Measurements from ENCODE around the gene ANKRD2.
"Not testable (repeated sequence)": the region's sequence is repeated elsewhere in the genome, so short reads cannot be mapped to it uniquely, and the experiment has no call there.

ANKRD2 gene

DNA sequence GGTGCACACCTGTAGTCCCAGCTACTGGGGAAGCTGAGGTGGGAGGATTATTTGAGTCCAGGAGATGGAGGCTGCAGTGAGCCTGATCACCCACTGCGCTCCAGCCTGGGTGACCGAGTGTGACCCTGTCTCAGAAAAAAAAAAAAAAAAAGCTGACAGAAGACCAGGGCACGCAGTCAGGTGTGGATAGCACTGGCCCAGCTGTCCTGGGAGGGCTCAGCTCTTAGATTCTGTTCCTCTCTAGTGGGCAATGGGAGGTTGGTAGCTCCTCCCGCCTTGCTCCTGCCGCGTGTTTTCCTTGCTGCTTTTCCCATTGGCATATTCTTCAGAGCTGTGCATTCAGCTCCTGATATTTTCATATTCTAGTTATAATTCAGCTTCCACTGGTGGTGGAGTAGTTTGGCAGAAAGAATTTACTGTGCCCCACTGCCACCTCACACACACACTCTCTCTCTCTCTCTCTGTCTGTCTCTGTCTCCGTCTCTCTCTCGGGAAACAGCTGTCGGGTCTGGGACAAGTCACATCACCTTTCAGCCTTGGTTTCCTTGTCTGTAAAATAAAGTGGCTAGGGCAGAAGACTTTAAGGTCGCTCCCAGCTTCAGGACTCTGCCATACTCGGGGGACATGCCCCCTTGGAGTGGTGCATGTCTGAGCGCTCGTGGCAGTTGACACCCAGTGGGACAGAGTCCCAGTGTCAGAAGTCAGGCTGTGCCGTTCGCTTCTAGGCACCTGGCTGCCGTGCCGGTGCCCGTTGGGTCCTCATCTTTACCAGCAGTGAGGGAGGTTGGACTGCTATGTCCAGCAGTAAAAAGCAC is 25.9 kb upstream of the ANKRD2 start:
- no peak for DNase-seq (ENCODE audit: low read depth in 2 of 2)

- DNase-seq (ENCODE audit: low read depth in 2 of 2), result no peak
These were observed 25.3 kb upstream of the ANKRD2 start for GRCh38 chr10:97547271-97547600.

GRCh38 chr10:97547962-97548361 is 24.6 kb upstream of the ANKRD2 start:
- DNase-seq (ENCODE audit: low read depth in 2 of 2), result no peak

DNA sequence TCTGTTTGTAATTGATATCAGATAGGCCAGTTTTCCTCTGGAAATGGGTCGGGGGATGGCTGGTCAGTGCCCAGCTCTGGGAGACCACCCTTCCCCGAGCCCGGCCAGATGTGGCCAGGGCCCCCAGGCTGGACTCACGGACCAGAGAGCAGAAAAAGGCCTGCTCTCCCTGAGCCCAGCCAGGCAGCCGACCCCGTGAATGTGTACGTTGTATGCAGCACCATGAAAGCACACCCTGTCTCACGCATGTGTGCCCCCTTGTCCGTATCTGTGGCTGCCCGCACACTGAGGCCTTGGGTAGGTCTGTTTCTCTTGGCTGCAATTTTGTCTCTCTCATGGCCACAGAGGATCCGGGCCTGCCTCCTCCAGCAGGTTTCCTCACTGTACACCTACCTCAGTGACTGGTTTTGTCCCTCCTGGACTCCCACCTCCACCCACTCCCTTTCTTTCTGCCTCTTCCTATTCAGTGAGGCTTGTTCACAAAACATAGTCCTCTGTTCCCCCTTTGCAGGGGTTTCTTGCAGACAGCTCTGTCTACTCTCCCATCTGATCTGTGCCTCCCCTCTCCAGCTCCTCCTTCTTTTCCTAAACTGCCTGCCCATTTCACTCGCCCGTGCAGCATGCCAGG is 23.6 kb upstream of the ANKRD2 start:
- no peak for DNase-seq (ENCODE audit: low read depth in 2 of 2)

- no peak for DNase-seq (ENCODE audit: low read depth in 2 of 2)
These were observed 22.8 kb upstream of the ANKRD2 start for GRCh38 chr10:97549587-97550322.

- DNase-seq (ENCODE audit: low read depth in 2 of 2), result no peak
These were observed 22.0 kb upstream of the ANKRD2 start for GRCh38 chr10:97550336-97551149.

GRCh38 chr10:97551271-97551670 is 21.3 kb upstream of the ANKRD2 start:
- DNase-seq (ENCODE audit: low read depth in 2 of 2), result no peak

- peak in 1 of 2 experiments; percentile 24 for DNase-seq (ENCODE audit: low read depth in 2 of 2)
These were observed 19.0 kb upstream of the ANKRD2 start for GRCh38 chr10:97553575-97554031.

GRCh38 chr10:97554336-97554735 is 18.2 kb upstream of the ANKRD2 start:
- DNase-seq (ENCODE audit: low read depth in 2 of 2), result not testable (repeated sequence)

GRCh38 chr10:97555541-97555940 is 17.0 kb upstream of the ANKRD2 start:
- DNase-seq (ENCODE audit: low read depth in 2 of 2), result not testable (repeated sequence)

DNA sequence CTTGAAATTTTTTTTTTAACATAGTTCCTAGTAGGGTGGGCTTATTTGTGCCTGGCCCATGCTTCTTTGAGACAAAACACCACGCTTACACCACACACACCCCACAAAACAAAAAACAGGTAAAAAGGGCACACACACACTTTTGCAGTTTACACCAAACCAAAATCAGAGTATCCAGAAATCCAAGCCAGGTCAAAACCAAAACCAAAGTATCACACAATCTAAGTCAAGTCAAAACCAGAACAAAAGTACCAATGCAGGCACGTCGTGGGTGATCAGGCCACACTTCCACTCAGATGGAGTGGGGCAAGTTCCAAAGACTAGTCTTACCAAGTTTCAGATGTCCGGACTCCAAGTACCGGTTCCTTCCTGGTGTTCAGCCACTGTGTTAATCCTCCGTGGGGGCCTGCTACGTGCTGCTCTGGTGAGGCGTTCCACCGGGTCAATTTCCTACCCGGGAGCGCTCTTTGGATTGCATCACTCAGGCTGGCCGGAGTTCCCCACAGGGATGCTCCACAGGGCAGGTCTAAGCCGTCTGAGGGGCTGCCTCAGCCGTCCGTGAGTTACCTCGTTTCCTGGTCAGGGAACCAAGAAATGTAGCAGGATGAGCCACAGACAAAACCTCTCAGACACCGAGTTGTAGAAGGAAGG is 11.7 kb upstream of the ANKRD2 start:
- not testable (repeated sequence) for DNase-seq (ENCODE audit: low read depth in 2 of 2)

DNA sequence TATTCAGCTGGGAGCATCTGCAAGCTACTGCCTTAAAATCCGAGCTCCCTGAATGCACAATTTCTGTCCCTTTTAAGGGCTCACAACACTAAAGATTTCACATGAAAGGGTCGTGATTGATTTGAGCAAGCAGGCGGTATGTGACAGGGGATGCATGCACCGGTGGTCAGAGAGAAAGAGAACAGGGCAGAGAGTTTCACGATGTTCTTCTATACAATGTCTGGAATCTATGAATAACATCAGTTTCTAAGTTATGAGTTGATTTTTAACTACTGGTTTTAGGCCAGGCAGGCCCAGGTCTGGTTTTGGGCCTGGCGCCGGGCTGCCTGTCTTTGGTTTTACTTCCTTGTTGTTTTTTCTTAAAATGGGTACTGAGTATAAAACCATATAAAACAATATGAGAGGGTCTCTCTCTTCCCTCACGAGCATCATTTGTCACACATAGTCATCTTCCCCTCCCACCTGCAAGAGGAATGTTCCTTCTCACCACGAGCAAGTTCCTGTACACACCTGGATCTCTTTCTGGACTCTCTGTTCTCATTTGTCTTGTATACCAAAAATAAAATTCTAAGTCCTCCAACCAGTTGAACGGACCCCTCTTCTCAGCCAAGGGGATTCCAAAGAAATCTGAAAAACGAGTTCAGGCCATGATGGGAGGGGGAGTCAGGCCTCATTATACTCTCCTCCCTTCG is 11.0 kb upstream of the ANKRD2 start:
- not testable (repeated sequence) for DNase-seq (ENCODE audit: low read depth in 2 of 2)

- DNase-seq (ENCODE audit: low read depth in 2 of 2), result not testable (repeated sequence)
These were observed 10.2 kb upstream of the ANKRD2 start for GRCh38 chr10:97562329-97562728.

DNA sequence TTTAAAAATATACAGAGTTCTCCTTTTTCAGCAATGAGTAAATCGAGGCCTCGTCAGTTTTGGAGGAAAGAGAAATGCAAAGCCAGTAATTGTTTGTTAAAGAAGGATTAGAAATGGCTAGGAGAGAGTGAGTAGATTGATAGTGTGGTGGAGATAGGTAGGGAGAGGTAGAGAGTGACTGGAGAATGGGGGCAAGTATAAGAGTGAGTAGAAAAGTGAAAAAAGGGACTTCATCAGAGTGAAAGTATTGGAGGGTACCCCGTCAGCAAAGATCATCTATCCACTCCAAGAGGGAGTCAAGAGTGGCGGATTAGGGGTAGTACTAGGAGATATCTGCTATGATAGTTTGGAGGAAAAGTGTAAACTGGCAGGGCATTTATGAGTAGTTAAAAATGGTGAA is 9.2 kb upstream of the ANKRD2 start:
- DNase-seq (ENCODE audit: low read depth in 2 of 2), result no peak

GRCh38 chr10:97564776-97565175 is 7.8 kb upstream of the ANKRD2 start:
- no peak for DNase-seq (ENCODE audit: low read depth in 2 of 2)

DNA sequence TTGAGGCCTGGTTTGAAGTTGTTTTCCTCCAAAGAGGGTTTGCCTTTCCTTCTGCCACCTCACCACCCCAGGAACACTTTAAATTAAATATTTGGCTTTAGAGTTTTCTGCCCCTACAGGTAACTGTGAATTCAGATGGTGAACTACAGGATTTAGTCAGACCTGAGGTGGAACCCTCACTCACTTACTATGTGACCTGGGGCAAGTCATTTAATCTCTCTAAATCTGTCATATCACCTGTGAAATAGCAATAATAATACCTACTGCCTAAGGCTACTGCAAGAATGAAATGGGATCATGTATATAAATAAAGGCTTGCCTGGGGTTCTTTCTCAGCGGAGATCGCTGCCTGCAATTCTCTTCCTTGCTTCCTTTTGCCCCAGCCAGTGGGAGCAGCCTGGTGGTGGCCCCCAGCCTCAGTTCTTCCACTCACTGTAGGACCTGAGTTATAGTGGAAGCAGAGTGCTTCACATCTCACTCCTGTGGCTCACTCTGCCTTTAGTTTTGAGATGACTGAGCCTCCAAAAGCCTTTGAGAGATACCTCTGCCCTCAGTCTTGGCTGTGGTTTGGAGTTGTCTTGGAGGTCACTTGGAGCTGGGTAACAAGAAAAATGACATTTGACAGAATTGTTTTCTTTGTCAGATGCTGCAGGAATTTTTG is 6.1 kb upstream of the ANKRD2 start:
- no peak for DNase-seq (ENCODE audit: low read depth in 2 of 2)

DNA sequence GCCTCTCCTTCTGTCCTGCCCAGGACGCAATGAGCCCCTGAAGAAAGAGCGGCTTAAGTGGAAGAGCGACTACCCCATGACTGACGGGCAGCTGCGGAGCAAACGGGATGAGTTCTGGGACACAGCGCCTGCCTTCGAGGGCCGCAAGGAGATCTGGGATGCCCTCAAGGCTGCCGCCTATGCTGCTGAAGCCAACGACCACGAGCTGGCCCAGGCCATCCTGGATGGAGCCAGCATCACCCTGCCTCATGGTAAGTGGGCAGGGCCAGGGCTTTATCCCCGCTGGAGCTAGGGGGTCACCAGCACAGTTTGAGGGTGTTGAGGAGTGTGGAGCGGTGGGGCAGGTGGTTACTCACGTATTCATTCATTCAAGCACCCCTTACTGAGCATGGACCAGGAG is 4.7 kb upstream of the ANKRD2 start:
- DNase-seq (ENCODE audit: low read depth in 2 of 2), result no peak

- DNase-seq (ENCODE audit: low read depth in 2 of 2), result no peak
These were observed 2.3 kb upstream of the ANKRD2 start for GRCh38 chr10:97570146-97570788.

GRCh38 chr10:97570789-97571471 is 1.6 kb upstream of the ANKRD2 start:
- DNase-seq (ENCODE audit: low read depth in 2 of 2), result no peak
